ENCODE results near the gene GRID1.

- TF ChIP-seq EZH2 (IDR thresholded peaks at IDR 0.05; ENCODE audit: insufficient read depth, poor library complexity, severe bottlenecking) (no peak), EZH2phosphoT487 (IDR thresholded peaks at IDR 0.05; ENCODE audit: insufficient read depth, low read depth) (no peak)
Measured at GRCh38 chr10:86284355-86285105, 82.1 kb downstream of the GRID1 start.
